Hematopoietic multipotent progenitor cell treated with erythropoietin and hydrocortisone succinate and interleukin-3 and kit ligand, for 8 days (in vitro differentiated cells): ENCODE data around the gene GPHN.

Source experiments
- DNase-seq: peaks from one replicate; pipeline ENCODE4 v3.0.0-alpha.2; 2015

The GPHN gene

DNA sequence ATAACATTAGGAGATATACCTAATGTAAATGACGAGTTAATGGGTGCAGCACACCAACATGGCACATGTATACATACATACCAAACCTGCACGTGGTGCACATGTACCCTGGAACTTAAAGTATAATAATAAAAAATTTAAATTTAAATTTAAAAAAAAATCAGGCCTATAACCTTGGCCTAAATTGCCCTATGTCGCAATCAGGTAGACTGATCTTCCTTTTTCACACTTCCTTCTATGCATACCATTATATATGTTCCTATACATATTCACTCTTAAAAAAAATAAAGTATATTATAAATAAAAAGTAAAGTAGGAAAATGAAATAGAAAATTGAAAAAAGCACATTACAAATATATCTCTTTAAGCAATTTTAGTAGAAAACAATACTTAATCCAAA is 563.6 kb downstream of the GPHN start:
- DNase-seq: no peak

DNA sequence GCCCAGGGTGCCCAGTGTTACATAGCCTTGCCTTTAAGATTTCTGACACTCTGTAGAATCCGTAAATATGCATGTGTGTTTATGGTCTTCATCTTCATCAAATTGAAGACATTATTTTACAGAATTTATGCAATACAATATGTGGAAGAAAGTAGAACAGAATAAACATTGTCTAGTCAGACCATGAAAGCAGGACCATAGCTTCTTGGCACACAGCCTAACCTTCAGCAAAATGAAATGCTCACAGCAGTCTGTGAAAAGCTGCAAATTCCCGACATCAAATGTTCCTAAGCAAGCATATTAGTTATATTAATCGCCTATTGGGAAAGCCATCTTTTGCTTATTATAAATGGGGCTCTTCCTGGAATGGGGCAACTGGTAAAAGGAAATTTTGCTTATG is 570.0 kb downstream of the GPHN start:
- no peak for DNase-seq

DNA sequence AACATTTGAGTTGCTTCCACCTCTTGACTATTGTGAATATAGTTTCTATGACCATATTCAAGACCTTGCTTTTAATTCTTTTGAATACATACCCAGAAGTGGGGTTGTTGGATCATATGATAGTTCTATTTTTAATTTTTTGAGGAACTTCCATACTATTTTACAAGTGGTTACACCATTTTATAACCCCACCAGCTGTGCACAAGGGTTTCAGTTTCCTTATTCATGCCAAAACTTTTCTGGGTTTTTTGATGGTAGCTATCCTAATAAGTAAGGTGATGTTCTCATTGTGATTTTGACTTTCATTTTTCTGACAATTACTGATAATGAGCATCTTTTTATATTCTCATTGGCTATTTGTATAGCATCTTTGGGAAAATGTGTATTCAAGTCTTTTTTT is 571.9 kb downstream of the GPHN start:
- no peak for DNase-seq

DNA sequence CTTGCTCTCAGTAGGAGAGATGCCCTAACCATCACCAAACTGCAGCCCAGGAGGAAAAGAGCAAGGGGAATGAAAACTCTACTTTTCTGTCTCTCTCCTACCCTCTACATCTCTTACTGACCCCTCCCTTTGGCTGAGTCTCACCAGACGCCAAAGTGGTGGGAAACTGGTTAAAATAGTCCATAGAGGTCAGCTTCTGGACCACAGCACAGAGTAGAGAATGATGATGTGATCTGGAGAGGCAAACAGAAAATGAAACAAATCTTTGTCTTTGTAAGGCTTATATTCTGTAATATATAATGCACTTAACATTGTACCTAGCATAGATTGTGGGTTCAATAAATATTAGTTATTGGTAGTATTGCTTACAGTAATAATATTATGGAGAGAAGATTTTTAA is 600.3 kb downstream of the GPHN start:
- DNase-seq: no peak

DNA sequence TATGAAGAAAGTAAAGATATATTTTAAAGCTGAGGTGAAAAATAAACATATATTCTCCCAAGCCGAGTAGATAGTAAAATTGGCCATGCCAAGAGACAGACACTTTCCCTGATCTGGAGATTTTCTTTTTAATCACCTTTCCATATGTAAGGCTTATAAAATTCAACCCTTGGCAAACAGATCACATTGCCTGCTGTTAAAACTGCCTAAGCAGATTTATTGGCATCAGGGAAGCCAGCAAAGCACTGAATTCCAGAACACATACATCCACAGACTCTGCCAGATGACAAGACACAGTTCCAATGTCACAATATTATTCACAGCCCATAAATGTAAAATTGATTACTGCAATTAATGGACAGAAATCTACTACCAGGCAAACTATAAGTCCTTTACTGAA is 603.1 kb downstream of the GPHN start:
- no peak for DNase-seq

DNA sequence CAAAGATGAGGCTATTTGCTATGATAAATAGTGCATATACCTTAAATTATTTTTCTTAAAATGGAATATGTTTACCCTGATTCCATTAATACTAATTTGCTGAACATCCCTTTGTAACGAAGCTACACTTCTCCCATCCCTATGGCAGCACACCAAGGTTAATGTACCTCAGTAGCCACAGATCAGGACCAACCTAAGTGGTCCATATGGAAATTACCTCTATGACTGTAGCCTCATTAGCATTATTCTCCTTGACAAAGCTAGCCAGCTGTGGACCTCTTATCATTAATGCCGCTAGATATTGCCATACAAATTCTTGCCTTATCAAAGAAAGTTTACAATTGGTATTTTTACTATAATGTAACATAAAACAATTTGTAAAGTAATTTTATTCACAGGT is 604.4 kb downstream of the GPHN start:
- no peak for DNase-seq

DNA sequence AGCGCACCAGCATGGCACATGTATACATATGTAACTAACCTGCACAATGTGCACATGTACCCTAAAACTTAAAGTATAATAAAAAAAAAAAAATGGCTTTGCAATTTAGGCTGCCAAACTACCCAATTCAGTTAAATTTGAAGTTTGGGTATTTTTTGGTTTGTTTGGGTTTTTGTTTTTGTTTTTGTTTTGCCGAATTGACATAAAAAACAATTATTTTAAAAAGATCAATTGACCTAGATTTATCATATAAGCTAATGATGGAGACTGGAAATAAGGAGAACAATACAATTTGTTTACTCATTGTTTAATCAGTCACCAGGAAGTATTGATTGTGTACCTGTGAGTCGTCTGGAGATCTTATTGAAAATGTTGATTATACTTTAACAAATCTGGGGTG is 619.2 kb downstream of the GPHN start:
- no peak for DNase-seq

DNA sequence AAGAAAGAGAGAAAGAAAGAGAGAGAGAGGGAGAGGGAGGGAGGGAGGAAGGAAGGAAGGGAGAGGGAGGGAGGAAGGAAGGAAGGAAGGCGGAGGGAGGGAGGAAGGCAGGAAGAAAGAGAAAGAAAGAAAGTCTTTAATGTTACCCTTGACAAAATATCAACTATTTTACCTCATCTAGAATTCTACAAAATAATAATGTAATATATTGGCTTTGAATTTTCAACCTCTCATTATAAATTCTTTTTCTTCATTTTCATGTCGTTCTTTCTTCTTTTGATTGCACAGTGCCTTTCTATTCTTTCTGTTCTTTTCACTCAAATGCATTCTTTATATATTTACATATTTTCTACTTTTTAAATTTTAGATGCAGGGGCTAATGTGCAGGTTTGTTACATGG is 621.8 kb downstream of the GPHN start:
- no peak for DNase-seq

DNA sequence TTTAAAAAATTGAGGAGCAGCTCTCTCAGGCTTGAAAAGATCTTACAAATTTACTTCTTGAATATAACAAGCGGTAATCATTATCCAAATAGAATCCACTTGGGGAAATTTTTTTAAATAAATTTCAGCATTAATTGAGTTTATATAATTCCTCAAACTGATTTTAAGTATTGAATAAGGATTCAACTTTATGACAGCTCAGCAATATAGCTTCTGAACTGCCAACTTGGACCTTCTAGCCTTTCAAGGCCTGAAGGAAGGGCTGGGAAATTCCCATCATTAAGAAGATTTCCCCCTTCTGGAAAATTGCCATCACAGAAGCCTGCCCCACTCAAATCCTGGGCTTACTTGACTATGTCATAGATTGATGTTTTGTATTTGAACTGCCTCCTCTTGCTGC is 623.7 kb downstream of the GPHN start:
- DNase-seq: no peak

DNA sequence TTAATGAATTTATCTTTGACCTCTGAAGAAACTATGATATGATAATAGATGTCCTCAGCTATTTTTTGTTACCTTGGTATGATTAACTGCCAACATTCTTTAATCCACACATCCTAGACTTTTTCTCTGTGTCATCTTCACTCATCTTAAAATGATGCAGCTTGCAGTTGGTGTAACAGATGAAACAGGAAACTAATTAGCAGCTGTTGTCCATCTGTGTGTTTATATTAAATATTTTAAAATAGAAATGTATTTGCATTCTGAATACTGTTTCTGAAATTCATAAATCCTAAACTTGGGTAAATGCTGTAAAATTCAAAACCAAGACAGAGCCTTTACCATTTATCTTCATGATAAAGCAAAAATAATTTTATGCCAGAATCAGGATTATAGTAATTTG is 625.2 kb downstream of the GPHN start:
- DNase-seq: no peak

DNA sequence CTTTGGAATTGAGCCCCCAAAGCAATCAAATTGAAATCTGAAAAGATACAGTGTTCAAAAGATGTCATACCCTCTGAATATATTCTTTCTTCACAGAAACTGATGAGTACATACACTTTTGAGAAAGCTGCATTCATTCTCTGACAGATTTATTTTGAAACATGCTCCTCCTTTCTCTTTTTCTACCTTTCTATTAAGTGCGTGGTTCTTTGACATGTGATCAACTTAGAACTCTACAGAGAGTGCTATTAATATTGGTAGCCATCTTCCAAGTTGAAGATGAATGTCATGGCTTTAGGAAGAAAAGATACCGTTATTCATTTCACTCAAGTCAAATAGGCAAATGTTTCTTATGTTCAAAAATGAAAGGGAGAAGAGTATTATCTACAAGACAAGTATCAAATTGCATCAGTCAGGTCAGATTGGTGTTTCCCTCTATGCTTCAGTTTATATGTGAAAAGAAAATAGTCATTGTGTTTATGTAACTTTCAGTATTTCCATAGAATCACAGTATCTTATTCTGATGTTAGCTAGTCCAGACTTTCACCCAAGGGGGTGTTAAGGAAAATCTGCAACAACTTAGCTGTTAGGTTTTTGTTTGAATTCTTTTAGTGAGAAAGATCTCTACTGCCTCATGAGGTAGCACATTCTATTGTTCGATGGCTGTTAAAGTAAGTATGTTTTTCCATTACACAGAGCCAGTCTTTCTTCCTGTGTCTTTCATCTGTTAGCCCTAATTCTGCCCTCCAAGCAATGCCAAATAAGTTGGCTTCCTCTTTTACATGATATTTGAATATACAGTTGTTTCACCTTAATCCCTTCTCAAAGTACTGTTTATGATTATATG is 625.9 kb downstream of the GPHN start:
- no peak for DNase-seq

DNA sequence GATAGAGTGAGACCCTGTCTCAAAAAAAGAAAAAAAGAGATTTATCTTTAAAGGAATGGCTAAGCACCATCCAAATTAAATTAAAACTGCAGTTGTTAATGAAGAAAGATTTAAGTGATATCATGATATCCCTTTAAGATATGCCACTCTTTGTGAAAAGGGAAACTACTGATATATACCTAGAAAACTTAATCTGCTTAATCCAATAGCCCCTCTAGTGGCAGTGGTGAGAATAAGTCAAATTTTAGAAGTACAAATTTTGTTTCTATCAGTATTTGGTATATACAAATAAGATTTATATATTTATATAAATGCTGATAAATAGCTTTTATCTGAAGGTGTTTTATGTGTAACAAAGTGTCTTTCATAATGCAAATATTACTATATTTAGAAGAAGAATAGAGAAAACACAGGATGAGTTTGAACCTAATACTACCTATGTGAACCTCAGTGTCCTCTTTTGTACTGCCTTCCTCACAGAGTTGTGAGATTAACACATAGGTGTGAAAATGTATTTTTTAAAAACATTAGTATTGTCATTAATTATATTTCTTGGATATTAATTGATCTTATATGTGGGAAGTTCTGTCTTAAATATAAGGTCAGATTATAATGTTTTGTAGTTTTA is 629.9 kb downstream of the GPHN start:
- peak; percentile 38 for DNase-seq

DNA sequence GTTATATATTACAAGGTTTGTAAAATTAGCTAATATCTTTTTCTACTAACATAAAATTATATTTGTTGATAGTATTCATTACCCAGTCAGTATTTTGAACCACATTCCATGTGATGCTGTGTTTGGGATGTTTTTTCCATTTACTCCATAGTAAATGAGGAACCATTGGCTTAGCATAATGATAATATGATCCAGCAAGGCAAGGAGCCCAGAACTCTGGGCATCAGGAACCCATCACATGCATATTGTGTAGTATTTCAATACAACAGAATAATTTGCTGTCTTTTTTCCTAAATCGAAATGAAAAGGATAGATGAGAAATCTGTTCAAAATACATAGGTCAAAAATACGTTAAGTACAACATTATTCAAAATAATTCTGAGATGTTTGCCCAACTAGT is 632.6 kb downstream of the GPHN start:
- no peak for DNase-seq

DNA sequence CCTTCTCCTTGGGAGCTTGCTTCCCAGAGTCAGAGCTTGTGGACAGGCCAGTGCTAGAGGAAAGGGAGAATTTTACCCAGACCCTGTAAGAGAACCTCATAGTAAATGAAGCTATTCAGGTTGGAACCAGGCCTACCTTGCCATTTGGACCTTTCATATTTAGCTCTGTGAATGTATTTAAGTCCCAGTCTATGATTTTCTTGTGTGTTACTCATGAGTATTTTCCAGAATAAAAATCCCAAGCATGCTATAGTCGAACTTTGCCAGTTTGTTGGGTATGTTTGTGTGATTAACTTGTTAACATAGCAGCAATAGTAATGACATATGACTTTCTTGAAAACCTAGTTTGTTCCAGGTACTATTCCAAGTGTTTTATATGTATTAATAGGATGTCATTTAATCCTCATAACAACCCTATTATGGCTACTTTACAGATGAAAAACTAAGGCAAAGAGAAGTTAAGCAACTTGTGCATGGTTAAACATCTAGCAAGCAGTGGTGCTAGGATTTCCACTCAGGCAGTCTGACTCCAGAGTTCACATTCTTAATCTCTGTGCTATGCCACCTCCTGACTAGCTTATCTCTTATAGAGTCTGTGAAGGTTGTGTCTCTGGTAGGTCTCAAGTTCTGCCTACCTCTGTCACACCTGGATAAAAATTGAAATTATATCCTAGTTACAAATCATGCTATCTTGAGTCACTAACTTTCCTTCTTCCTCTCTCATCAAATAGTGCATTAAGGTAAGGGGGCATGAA is 633.4 kb downstream of the GPHN start:
- DNase-seq: no peak

DNA sequence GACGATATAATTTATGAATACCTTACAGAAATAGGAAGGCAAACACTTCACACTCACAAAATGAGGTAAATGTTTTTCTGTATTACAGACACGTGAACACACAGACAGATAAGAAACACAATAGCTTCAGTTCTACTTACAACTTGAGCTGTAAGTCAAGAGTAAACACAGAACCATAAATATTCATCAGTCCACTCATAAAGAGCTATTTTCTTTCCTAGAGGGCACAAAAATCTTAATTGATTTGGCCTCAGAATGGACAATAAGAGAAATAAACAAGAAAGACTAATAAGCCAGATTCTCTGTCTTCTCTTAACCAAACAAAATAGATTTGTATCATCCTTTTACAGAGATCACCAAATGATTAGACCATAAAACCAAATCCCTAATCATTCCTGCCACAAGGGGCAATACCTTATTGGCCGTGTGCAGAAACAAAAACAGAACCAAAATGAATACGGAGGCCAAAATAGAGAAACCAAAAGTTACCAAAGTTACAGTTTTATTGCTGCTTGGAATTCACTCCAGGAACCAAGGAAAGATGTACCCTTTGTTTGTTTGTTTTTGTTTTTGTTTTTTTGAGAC is 643.2 kb downstream of the GPHN start:
- DNase-seq: no peak

DNA sequence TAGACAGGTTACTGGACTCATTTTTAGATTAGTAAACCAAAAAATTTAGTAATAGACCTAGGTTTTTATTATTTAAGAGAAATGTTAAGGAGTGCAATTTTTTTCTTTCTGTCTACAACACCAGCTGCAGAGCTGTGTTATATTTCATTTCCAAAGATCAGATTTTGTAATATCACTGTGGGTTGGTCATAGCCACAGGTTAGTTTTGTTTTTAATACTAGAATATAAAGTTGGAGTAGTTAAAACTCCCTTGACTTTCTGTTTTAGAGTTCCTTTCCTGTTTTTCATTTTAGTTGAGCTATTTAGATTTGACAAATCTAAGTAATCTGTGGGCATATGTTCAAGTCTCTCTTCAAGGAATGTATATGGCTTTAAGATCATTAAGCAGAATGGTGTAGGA is 650.6 kb downstream of the GPHN start:
- DNase-seq: no peak

DNA sequence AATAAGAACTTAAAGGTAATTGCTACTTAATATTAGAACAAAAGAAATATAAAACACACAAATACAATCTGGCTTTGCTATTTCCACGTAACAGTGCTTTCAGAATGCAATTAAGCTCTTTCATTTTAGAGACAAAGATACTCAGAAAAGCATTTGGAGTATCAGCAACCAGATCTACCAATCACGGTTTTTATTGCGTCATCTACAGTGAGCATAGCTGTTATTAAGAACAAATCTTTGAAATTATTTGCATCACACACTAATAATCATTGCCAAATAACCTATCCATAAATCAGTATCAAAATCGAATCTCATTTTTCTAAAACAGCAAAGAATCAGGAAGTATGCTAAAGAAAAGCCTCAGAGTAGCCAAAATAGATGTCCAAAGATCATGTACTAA is 654.4 kb downstream of the GPHN start:
- DNase-seq: no peak

DNA sequence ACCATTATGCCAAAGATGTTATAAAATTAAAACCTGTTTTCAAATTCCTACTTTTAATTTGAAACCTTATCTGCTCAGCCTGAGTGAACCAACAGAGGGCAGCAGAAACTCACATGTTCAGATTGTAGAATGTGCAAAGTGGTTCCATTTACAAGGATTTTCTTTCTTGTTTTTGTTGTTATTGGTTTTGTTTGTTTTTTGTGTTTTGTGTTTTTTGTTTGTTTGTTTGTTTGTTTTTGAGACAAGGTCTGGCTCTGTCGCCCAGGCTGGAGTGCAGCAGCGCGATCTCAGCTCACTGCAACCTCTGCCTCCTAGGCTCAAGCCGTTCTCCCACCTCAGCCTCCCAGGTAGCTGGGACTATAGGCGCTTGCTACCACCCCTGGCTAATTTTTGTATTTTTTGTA is 658.5 kb downstream of the GPHN start:
- peak; percentile 57 for DNase-seq

DNA sequence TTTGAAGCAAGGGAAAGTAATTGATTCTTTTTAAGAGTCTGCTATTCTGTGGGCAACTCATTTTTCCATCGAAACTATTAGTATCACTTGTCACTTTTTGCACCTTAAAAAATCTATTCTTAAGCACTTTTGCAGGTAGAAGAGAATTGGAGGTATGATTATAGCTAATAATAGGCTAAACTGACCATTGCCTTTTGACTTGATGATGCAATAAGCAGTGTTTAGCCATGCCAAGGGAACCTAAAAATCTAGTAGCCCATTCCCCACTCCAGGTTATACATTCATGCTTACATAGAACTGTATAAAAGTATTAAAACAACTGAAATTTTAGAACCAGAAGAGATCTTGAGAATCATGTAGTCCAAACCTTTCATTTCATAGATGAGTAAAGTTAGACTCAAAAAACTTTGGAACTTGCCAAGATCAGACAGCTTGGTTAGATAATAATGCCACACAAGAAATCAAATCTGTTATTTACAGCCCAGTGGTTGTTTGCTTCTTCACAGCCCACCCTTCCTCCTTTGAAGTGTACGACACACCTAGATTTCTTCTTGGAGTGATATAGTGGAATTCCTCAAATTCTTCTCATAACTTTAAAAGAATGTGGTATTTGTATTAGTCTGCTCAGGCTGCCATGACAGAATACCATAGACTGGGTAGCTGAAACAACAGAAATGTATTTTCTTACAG is 659.6 kb downstream of the GPHN start:
- DNase-seq: no peak

DNA sequence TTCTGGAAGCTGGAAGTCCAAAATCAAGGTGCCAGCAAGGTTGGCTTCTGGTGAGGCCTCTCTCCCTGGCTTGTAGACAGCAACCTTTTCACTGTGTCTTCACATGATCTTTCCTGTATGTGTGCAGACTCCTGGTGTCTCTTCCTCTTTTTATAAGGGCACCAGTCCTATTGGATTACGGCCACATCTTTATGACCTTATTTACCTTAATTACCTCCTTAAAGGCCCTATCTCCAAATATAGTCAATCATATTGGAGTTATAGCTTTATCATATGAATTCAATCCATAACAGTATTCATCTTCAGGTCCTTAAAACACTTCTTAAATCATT is 660.1 kb downstream of the GPHN start:
- no peak for DNase-seq

DNA sequence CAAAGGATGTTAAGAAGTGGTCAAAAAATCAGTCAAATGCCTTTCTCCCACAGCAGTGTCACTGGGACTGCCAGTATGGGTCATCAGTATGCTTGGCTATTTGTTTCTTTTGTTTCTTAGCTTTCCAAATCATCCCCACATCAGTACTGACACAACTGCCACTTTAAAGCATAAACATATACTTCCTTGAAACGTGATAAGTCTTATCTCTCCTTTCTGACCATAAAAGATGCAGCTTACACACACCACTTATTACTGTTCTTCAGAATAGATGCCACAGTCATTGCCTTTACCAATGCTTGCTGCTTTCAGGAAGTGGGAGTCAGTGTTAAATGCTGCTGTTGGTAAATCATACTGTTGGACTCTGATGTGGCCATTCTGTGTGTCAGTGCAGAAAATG is 662.7 kb downstream of the GPHN start:
- peak; percentile 8 for DNase-seq

DNA sequence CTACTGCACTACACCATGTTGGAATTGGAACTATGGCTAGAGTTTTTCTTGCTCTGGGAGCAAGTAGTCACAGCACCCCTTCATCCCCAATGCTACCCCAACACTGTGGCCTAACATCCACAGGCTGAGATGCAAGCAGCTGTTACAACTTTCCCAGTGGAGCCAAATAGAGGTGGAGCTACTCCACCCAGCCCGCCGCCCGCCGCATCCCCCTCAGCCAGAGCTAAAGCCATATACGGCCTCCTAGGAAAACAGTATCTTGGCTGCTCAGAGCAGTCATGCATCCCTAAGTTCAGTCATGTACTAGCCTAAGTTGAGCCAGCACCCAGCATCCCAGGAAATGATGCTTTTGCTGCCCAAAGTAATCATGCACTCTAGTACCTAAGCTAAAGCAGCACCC is 664.1 kb downstream of the GPHN start:
- DNase-seq: no peak

DNA sequence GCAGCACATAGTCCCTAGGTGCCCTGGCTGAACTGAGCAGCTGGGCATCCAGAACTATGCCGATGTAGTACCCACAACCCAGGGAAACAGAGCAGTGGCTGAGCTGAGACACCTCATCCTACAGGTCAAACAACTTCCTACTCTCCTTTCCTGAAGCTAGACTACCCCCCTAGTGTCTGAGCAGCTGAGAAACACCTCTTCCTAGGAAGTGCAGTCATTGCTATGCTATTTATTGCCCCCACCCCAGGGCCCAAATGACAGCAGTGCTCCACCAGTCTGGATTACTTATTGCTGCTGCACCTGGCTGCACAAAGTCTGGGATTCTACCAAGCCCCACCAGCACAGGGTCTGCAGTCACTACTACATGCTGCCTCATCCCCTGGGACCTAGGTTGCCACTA is 664.6 kb downstream of the GPHN start:
- DNase-seq: no peak
